Prostate gland (tissue), 2 donors: ENCODE results near the gene MPST.

ENCODE experiments used
- CTCF ChIP-seq, 4 experiments: fragments of 200-600 bp in 2 of 4; fragments of 450-650 bp in 2 of 4; sonication (generic) in 2 of 4; IDR thresholded peaks; 1 replicate in 3 of 4; 2 replicates in 1 of 4; pipeline ENCODE4 v1.5.1; 2016 to 2019; ENCODE audit warnings: antibody characterized with exemption in 4 of 4, mild to moderate bottlenecking in 2 of 4, moderate library complexity in 2 of 4
- POLR2A ChIP-seq: fragments of 450-650 bp; IDR thresholded peaks from one replicate; pipeline ENCODE4 v1.6.1; 2016; ENCODE audit warnings: antibody characterized with exemption, mild to moderate bottlenecking
- POLR2AphosphoS5 ChIP-seq: sonication (generic); formaldehyde crosslinking; IDR thresholded peaks from one replicate; pipeline ENCODE4 v1.6.1; 2017; ENCODE audit warnings: antibody characterized with exemption

GRCh38 chr22:37060801-37061610 lies 41.5 kb downstream of the MPST start:
- TF ChIP-seq CTCF (IDR thresholded peaks at IDR 0.05) (no peak), POLR2AphosphoS5 (no peak), POLR2A (no peak)
